GM10266 (cell line): ENCODE data around the gene CHST10.

ENCODE experiments used
- DNase-seq: peaks from one replicate; pipeline ENCODE4 v3.0.0; 2012; ENCODE audit errors: extremely low spot score
- TF ChIP-seq, protein P1 (sequence below): IDR thresholded peaks from 2 replicates; pipeline ENCODE4 v1.5.1; 2012; ENCODE audit warnings: mild to moderate bottlenecking, low read depth; ENCODE audit not compliant: control insufficient read depth, insufficient read depth; ENCODE audit errors: missing control alignments

The CHST10 gene

DNA sequence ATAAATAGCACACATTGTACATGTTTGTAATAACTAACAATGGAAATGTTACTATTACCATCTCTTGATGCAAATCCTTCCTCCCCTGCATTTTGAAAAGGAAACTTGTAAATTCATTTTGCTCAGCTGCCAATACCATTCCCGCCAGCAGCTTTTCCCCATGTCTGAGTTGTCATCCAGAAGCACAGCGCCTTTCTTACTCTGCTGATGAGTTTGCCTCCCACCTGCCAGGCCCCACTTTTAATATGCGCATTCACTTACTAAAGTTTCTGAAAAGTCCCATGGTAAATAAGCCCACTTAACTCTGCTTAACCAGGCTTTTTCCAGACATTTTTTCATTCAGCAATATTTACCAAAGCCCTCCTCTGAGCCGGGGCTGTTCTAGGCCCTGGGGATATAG is 3.9 kb downstream of the CHST10 start:
- DNase-seq: no peak
- TF ChIP-seq, protein P1, sequence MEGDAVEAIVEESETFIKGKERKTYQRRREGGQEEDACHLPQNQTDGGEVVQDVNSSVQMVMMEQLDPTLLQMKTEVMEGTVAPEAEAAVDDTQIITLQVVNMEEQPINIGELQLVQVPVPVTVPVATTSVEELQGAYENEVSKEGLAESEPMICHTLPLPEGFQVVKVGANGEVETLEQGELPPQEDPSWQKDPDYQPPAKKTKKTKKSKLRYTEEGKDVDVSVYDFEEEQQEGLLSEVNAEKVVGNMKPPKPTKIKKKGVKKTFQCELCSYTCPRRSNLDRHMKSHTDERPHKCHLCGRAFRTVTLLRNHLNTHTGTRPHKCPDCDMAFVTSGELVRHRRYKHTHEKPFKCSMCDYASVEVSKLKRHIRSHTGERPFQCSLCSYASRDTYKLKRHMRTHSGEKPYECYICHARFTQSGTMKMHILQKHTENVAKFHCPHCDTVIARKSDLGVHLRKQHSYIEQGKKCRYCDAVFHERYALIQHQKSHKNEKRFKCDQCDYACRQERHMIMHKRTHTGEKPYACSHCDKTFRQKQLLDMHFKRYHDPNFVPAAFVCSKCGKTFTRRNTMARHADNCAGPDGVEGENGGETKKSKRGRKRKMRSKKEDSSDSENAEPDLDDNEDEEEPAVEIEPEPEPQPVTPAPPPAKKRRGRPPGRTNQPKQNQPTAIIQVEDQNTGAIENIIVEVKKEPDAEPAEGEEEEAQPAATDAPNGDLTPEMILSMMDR: no peak

DNA sequence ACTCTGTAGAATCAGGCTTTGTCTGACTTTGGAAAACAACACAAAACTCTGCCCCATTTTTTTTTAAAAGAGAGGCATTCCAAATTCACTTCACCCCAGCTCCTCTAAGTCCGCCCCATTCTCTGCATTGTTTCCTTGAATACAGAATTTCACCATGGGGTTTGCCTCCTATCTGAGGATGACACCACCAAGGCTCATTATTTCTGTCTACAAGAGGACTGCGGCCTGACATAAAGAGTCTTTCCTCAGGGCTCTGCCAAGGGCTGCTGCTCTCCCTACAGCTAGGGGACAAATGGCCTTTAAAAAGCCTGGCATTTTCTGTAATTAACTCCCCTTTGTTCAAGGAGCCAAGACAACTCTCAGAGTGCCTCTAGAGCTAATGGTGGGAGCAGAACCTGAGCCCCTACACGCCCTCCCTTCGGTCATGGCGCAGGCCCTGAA is 4.6 kb downstream of the CHST10 start:
- no peak for DNase-seq
- TF ChIP-seq, protein P1: no peak

DNA sequence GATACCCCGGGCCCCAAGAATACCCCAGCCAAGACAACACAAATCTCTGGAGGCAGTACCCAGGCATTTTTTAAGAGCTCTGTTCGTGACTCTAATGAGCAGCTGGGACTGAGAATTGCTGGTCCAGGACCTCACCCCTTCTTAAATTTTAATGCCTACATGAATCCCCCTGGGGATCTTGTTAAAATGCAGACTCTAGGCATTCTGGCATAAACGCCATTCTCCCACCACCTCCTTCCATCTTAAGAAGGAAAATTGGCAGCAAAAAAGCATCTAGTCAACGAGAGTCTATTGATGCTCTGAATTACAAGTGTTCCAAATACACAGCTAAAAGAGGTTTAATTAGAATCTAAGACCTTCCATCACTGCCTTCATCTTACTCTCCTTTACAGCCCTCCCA is 5.0 kb downstream of the CHST10 start:
- TF ChIP-seq, protein P1: no peak
- DNase-seq: no peak

DNA sequence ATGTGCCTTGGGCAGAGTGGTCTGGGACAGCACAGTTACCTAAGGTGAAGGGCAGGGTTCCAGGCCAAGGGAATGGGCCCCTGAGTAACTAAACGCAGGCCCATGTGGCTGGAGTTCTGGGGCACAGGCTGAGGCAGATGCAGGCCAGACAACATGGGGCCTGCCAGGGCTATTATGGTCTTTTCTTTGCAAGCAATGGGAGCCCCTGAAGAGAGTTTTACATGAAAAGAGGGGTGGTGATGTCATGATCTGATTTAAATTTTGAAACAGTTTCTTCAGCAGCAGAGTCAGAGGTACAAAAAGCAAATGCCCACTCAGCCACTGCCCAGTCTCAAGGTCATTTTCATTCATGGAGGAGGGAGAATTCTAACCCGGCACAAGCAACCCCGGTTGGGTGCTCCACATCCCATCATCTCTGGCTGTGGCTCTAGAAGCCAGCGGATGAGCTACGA is 5.6 kb downstream of the CHST10 start:
- no peak for DNase-seq
- TF ChIP-seq, protein P1: no peak

DNA sequence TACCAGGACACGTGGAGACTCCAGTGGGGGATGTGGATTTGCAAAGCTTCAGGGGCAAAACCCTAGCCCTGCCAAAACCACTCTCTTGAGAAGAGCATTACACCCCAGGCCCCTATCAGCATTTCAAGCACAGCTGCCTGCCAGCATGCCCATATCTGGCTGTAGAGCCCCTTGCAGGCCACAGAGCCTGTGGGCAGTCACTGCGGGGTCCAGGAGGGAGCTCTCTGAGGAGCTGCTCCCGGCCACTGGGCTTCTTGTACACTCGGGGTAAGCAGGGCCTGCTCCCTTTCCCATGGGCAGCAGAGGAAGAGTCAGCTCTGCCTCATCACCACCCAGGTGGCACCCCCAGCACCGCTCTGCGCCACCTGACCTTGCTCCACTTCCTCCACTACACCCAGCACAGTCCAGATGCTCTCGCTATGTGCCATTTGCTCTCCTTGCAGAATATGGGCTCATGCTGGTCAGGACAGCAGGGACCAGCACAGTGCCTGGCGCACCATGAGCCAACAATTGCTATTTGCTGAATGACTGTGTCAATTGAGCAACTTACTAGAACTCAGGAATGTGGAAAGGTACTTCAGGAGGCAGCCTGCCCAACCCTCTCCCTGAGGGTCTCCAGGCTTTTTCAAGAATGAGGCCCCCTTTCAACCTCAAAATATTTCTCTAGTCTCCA is 7.4 kb downstream of the CHST10 start:
- DNase-seq: no peak
- TF ChIP-seq, protein P1: no peak

DNA sequence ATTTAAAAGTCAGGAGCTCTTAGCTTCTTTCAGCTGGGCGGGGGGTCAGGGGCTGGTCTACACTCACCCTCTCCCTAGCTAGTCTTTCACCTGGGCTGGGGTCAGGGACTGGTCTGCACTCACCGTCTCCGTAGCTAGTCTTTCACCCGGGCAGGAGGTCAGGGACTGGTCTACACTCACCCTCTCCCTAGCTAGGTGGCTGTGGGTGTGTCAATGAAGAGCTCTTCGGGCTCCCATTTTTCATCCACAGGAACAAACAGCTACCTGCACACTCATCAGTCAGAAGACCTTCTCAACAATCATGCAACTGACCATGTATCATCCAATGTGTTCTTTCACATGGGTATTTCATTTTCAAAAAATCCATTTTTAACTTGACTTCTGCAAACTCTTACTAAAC is 8.0 kb downstream of the CHST10 start:
- TF ChIP-seq, protein P1: no peak
- DNase-seq: no peak

DNA sequence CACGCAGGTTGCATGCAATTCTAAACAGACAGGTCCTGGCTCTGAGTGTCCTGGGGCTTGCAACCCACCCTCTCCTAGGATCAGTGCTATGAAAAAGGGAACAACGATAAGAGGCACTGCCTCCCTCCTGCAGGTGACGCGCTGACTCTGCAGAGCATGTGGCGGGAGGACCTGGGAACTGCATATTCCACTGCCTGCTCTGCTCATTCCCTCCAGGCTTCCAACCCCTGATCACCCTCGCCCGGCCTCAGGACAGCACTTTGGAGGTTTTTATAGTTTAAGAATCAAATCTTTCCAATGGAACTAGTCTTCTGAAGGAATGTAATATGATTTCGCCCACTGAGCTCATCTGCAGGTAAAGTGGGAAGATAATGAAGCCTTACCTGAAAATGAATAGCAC is 8.5 kb downstream of the CHST10 start:
- TF ChIP-seq, protein P1: no peak
- no peak for DNase-seq
